Urothelium cell line (cell line): Measurements from ENCODE around the gene TSPO.

Experiments used
- DNase-seq: peaks from one replicate; pipeline ENCODE4 v3.0.0; 2011; ENCODE audit warnings: low spot score, mixed read lengths
- FAIRE-seq: peaks from 2 replicates; lab custom pipeline; 2011; peaks lifted over from hg19 to GRCh38; lab: Jason Lieb, UNC

Gene TSPO

DNA sequence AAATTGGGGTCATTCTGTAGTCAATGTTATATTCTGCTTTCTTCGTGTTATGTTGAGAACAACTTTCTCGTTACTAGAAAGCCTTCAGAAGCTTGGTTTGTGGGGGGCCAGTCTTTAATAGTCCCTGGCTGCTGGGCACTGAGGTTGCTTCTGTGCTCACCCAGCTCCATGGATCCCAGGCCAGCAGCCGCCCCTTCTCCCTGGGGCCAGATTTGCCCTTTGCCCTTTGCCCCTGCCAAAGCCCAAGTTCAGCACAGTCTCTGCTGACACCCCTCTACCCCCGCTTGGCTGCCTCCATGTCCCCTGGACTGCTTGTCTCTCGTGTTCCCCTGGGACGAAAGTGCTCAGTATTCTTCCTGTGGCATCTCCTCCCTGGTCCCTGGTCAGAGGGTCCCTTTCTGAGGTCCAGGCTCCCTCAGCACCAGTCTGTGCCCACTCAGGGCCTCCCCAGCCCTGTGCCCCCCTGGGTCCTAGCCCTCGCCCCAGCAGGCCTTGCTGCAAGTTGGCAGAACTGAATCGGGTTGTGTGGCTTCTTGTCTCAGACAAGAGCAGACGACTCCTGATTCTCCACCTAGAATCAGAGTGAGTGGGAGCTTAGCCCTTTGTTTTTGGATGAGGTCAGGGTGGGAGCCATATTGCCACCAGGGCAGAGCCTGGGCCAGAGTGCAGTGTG lies 6.7 kb downstream of the TSPO start:
- FAIRE-seq (no peak), DNase-seq (no peak)

DNA sequence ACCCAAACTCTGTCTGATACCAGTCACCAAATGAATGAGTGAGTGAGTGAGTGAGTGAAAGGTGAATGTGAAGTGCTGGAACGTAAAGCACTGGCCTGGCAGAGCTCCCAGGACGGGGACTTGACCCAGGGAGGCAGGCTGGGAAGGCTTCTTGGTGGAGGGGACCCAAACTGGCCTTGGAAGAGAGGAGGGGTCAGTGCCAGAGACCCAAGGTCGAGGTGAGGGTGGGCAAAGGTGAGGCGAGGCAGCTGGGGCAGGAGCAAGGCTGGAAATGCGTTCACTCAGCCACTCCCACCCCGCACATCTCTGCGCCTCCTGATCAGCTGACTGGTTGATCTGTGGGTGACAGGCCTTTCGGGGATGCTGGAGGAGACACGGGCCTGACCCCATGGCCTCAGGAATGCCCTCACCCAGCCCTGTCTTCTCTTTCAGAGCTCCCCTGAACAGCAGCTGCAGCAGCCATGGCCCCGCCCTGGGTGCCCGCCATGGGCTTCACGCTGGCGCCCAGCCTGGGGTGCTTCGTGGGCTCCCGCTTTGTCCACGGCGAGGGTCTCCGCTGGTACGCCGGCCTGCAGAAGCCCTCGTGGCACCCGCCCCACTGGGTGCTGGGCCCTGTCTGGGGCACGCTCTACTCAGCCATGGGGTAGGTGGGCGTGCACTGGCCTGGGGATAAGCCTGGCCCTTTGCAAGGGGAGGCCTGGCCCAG lies 7.6 kb downstream of the TSPO start:
- FAIRE-seq = no peak
- DNase-seq = no peak

DNA sequence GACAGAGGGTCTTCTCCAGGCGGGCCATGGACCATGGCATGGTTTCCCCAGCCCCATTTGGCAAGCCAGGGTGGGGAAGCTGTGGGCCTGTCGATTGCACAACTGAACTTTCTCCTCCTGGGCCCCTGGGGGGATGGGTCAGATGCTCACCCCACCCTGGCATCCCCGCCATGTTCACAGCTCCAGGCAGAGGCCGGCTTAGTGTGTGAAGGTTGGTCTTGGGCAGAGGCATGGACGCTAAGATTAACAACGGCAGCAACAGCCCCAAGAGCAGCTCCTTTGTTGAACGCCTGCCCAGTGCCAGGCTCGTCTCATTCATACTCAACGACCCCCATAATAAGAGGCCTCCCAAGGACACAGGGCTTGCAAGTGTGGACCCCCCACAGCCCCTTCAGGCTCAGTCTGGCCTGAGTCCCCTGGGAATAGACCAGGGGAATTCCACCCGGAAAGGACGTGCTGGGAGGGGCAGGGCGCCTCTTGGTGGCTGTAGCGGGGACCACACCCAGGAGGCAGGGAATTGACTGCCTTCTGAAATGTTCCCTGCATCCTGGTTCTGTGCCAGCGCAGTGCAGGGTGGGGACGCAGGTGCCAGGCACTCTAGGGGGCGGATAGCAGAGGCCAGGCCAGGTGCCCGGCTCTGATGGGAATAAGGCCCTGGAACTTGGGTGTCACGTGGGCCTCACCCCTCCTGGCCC lies 8.3 kb downstream of the TSPO start:
- no peak for FAIRE-seq
- peak; percentile 25 for DNase-seq

DNA sequence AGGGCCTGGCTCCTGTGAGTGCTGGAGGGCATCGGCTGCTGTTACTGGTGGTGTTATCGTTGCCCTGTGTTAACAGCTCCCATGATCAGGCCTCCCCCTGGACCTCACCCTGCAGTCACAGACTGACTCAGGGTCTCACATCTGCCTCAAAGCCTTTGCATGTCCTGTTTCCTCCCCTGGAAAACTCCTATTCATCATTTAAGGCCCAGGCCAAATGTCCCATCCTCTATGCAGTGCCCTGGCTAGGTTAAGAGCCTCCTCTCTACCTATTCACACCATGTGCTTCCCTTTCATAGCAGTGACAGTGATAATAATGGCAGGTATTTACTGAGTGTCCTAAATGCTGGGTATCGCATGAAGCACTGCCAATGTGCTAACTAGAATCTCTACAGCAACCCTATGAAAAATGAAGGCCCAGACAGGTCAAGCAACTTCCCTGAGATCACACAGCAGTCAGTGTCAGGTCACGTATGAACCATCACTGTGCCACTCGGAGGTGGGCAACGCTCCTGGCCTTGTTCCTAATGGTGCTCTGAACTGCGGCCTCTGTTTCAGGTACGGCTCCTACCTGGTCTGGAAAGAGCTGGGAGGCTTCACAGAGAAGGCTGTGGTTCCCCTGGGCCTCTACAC lies 9.3 kb downstream of the TSPO start:
- FAIRE-seq (no peak), DNase-seq (no peak)

DNA sequence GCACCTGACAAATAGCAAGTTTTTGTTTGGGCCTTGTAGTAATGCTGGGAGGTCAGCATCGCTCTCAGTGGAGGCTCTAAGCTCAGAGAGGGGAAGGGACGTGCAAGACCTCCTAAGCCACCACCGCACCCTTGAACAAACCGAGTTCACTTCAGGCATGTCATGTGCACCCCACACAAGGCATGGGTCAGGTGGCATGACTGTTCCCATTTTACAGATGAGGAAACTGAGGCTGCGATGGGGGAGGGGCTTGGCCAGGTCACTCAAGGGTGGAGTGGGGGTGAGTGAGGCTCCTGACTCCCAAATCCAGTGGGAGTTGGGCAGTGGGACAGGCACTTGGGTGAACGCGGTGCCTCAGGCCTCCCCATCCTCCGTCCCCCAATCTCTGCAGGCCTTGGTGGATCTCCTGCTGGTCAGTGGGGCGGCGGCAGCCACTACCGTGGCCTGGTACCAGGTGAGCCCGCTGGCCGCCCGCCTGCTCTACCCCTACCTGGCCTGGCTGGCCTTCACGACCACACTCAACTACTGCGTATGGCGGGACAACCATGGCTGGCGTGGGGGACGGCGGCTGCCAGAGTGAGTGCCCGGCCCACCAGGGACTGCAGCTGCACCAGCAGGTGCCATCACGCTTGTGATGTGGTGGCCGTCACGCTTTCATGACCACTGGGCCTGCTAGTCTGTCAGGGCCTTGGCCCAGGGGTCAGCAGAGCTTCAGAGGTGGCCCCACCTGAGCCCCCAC lies 11.2 kb downstream of the TSPO start:
- DNase-seq = no peak
- no peak for FAIRE-seq

DNA sequence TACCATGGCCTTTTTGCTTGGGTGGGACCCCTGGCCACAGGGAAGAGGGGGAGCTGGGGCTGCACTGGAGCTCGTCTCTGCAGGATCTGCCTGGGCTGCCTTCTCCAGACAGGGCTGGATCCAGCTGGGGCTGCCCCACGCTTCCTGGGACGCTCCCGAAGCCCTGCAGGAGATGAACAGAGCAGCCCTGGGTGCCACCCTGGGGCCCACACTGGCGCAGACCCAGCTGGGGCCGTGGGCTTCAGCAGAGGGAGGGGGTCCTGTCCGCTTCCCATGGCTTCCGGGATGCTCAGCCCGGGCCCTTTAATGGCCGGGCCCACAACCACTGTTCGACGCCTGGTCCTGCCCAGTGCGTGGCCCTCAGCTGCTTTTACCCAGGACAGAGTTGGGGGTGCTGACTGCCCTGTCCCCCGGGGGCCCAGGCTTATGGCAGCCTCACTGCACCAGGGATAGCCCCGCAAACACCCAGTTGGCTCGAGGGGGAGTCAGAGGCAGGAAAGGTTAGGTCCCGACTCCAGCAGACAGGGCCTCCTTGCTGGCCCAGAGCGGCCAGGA lies 12.0 kb downstream of the TSPO start:
- FAIRE-seq (no peak), DNase-seq (no peak)

DNA sequence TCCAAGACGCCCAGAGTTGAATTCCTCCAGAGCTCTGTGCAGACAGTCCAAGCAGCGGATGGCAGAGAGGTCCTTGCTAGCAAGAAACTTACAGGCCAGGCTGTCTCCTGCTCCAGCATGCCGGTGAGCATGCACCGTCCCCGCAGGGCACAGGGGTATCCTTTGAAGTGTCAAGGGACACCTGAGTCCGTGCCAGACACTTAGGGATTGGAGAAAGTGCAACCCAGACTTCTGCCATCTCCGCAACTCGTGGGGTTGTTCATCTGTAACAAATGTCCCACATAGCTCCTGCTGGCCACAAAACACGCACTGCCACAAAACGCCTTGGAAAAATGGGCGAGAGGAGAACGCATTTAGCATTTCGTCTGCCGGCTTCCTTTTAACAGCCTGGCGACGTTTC lies 13.3 kb downstream of the TSPO start:
- DNase-seq (no peak), FAIRE-seq (no peak)

DNA sequence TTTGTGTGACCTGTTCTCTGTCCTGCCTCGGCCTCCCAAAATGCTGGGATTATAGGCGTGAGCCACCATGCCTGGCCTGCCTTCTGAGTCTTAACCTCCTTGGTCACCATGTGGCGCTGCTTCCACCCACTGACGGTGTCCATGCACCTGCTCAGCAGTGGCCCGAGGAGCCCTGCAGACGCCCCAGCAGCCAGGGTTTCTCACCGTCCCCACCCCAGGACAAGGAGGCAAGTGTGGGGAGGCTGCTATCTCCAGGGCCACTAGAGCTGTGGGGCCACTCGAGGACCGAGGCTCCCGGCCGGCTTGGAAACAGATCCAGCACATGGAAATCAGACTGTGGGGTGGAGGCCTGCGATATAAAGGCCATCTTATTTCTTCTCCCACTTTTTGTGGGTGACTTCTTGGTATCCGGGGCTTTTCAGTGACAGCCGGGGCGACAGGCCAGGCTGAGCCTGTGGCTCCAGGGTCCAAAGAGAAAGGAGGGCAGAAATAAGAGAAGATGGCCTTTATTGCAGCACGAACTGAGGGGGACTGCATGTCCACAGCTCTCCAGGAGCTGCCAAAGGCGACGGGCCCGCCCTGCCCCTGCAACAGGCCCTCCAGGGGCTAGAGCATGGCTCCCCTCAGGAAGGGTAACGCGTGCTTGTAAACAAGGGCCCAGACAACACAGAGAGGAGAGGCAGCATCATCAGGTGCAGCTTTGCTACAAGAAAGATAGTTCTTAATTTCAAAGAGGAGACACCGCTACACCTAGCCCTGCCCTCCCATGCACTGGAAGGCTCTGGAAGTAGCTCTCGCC lies 15.0 kb downstream of the TSPO start:
- no peak for DNase-seq
- FAIRE-seq = no peak

DNA sequence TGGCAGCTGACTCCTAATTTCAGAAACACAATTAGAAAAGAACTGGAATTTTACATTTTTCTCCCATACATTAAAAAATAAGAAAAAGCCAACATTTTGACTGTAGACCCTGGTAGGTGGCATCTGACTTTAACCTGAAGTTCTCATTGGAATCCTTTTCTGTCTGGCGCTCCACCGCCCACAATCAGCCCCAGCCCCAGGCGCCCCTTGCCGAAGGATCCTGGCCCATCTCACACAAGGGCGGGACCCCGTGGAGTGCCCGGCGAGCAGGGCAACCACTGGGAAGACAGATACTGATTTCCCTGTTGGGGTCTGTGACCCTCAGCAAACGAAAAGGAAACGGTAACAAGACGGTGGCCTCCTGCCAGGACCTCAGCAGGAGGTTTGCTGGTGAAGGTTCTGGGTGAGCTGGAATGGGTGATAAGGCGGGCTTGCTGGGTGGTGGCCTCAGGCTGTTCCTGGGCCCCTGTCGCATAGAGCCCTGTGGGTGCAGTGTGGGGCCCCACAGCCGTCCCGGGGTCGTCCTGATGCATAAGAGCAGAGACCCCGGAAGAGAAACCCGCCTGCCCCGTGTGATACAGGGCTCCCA lies 15.7 kb downstream of the TSPO start:
- no peak for FAIRE-seq
- DNase-seq = no peak

DNA sequence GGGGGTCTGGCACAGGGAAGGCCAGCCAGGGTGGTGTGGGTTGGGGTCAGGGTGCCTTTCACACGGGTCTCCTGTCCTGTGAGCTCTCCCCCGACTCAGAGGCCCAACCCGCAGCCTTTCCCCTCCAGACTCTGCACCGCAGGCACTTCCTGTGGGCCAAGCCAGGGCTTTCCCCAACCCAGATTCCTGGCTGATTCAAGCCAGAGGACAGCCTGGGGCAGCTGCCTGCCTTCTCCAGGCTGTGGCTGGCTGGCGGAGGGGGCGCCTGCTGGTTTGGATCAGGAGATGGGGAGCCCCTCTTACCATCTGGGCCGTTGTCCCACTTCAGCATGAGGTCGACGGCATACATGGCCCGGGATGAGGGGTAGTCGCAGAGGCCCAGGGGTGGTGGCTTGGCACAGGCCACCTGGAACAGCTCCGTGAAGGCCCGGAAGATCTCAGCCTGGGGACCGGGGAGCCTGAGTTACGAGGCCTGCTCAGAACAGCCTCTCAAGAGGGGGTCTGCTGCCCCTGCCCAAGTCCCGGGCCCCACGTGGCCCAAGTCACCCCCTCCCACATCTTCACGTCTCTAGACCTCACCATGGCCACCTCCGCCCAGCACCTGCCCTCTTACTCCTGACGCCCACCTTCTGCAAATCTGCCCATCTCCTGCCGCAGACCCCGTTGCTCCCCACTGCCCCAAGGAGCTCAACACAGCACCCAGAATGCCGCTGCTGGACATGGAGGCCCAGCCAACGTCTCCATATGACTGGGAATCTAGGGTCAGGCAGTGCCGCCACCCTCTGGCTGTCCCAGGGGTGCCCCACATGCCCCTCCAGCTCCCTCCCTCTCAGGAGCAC lies 17.3 kb downstream of the TSPO start:
- FAIRE-seq (no peak), DNase-seq (no peak)

DNA sequence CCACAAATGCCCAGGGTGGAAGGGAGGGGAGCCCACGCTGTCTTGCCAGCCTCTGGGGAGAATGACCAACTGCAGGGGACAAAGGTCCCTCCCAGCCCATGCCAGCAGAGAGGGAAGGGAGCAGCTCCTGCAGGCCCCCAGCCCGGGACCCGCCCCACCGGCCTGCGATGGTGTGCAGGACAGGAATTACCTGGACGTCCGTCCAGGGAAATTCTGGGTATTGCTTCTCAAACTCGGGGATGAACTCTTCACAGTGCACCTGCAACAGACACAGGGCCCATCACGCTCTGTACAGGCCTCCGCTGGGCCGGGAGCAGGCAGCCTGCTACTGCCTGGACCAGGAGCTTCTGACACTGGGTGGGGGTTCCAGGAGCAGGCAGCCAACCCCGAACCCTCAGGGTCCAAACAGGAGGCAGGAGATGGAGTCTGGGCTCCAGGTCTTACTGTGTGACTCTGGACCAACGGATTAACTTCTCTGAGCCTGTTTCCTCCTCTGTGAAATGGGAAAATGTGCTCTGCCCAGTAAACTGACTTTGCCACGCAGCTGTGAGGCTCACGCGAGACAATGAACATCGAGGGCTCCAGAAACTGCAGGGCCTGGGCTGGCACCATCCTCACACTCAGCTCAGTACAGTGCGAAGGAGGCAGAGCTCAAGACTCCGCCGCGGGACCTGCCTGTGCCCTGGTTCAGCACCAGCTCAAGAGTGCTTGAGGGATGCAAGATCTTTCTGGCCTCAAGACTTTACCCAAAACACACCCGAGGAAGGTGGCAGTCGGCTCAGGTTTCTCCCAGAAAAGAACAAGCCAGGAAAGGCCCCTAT lies 18.2 kb downstream of the TSPO start:
- no peak for DNase-seq
- FAIRE-seq = no peak

DNA sequence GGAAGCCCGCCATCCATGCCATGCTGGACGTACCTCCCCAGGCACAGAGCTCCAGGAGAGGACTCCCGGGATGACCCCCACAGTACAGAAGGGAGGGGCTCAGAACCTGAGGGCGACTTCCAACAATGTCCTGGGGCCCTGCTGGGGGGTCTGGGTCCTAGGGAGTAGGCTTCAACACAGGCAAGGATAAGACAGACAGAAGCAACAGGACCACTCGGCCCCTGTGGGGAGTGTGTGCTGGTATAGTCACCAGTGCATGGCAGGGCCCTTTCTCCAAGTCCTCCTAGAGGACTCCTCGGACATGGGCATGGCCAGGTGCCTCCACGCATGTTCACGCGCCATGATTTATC lies 18.7 kb downstream of the TSPO start:
- DNase-seq = no peak
- FAIRE-seq = no peak

DNA sequence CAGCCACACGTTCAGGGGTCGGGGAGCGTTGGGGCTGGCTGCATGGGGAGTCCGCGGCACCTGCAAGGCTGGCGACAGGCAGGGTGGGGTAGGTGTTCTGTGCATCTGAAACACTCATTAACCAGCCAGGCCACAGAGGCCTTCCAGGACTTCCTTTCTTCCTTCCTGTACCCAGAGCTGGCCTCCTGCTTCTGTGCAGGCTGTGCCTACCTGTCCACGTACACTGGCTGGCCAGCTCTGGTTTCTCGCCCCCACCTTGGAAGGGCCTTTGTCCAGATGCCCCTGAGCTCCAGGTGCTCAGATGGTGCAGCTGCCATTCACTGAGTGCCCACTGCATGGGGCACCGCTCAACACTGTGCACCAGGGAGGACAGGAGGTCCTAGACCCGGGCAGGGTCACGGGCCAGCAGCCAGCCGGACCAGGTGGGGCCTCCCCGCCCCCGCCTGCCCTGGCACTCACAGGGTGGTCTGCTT lies 19.7 kb downstream of the TSPO start:
- FAIRE-seq (no peak), DNase-seq (no peak)

DNA sequence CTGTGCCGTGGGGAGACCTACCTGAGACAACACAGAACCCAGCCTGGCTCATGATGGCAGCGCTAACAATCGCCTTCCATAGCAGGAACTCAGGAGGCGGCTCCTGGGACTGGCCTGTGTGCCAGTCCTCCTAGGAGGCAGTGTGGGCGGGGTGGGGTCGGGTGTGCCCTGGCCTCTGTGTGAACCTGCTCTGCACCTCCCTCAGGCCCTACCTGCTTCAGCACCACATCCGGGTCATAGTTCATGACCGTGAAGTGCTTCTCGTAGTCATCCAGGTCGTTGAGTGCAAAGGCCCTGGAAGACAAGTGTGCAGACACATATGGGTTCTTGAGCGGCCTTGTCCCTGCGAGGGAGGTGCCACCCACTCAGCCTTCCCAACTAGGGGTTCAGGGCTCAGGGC lies 20.2 kb downstream of the TSPO start:
- DNase-seq (no peak), FAIRE-seq (no peak)

DNA sequence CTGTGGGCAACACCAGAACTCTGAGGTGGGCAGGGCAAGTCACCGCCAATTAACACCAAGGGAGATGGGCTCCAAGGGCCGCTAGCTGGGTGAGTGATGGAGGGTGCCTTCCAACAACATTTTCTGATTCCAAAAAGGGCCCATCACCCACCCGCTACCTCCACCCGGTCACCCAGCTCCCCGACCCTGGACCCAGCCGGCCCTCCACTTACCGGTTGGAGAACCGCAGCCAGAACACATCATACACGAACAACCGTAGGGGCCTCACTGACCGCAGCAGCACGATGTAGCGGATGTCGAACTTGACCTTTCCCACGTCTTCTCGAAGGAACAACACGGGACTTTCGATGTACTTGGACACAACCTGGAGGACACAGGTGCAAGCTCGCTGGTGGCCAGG lies 20.8 kb downstream of the TSPO start:
- FAIRE-seq (no peak), DNase-seq (no peak)

DNA sequence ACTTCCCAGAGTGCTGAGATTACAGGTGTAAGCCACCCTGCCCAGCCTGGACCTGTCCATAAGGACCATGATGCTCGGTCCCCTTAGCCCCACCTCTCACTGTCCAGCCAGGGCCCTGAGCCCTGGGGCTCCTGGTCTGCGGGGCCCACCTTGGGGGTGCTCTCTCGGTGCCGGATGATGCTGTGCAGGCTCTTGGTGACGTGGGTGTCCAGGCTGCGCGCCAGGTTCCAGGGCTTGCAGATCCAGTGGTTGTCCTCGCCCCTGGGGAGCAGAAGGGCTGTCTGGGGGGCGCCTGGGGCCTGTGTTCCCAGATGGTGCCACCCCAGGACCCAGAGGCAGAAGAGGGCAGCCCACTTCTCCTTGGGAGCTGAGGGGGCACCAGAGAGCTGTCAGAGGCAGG lies 22.2 kb downstream of the TSPO start:
- FAIRE-seq (no peak), DNase-seq (no peak)

DNA sequence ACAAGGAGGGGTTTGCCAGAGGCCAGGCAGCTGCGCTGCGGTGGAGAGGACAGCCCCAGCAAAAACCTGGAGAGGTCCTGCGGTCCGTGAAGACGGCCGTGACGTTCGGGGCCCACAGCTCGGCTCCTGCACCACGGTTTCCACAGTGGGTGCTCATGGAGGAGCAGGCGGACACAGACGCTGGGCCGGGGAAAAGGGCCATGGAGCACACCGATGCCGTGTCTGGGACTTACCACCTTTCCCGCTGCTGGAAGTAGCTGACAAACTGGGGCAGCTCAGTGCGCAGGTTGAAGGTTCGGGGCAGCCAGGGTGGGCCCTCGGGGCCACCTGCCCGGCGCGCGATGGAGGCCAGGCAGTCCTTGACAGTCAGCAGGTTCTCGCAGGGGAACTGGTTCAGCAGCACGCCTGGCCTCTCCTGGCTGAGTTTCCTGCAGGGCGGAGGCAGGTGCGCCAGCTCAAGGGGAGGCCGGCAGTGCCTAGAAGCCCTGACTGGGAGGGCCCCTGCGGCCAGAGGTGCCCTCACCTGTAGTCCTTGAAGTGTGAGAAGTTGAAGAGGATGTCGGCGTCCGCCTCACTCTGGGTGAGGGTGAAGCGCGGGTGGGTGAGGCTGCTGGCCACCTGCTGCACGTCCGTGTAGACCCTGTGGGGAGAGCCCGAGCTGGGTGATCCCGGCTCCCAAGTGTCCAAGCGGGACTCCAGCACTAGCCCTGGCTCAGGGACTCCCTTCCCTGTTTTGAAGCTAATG lies 22.8 kb downstream of the TSPO start:
- no peak for DNase-seq
- no peak for FAIRE-seq
